NK-92 (cell line): ENCODE measurements around the gene FAM133A.

Experiments used
- DNase-seq: peaks from one replicate; lab custom pipeline; 2025; ENCODE audit not compliant: unreplicated experiment; lab: John Stamatoyannopoulos, UW

Gene FAM133A

GRCh38 chrX:93673869-93674271 is at the start of gene FAM133A:
Gene FAM133A, plus strand, starts transcription at chrX:93674206. Its CDS starts 35,214 bp downstream, at chrX:93709420.
- DNase-seq: no peak

- no peak for DNase-seq
Measured at GRCh38 chrX:93637591-93637990, 36.4 kb upstream of the FAM133A start.

- no peak for DNase-seq
Measured at GRCh38 chrX:93649381-93649780, 24.6 kb upstream of the FAM133A start.

DNA sequence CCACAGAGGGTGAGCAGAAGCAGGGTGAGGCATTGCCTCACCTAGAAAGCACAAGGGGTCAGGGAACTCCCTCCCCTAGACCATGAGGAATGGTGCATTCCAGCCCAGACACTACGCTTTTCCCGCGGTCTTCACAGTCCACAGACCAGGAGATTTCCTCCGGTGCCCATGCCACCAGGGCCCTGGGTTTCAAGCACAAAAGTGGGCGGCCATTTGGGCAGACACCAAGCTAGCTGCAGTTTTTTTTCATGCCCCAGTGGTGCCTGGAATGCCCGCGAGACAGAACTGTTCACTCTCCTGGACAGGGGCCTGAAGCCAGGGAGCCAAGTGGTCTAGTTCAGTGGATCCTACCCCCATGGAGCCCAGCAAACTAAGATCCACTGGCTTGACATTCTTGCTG is 13.4 kb upstream of the FAM133A start:
- no peak for DNase-seq

DNA sequence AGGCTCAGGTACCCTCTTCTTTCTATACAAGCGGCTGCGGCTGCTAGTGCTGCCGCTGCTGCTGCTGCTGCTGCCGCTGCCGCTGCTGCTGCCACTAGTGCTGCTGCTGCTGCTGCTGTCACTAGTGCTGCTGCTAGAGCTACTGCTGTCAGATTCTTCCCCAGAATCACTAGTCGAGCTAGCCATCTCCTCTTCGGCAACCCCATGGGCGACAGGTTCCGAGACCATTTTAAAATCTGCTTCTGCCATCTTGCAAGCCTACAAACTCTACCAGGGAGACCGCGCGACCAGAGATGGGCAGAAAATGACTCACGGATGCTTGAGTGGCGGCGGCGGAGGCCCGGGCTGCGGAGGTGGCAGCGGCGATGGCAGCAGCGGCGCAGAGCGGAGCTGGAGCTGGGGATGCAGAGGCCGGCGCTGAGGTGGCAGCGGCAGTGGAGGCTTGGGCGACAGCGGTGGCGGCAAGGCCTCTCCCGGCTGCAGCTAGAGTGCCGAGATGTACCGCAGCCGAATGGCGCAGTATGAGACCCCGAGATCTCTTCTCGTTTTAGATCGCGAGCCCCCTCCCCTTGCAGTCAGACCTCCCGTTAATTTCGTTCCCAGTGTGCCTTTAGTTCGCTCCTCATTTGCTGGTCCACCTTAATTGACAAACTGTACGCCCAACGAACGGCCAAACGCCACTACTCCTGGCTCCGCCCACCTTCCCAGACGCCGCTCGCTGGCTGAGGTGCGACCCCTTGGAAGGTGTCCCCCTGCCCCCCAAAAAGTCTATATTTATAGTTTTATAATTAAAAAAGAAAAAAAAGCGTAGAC is 744 bp upstream of the FAM133A start, which contains the start of gene NAP1L3:
Gene NAP1L3, minus strand, starts transcription at position 523 of the 813 bp plus-strand sequence. Its CDS starts 274 bp downstream, at position 249.
- DNase-seq: no peak

DNA sequence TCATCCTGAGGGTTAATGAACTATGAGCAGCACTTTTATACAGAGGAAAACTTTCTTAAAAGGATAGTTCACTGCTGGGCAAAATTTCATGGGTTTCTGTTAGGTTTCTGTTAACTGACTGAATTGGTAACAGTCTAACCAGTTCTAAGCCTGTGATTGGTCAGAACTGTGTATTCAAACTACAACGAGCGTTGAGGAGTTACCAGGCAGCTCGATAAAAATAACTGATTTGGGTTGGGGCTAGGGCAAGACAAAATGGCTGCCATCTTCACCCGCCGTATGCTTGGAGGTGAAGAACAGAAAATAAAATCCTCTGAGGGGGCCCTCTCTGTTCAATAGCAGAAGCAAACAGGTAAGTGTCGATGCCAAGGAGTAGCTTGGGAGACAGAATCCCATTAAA is 22.0 kb downstream of the FAM133A start:
- DNase-seq: no peak

- DNase-seq: no peak
Measured at GRCh38 chrX:93703701-93704100, 29.7 kb downstream of the FAM133A start.

- no peak for DNase-seq
Measured at GRCh38 chrX:93711076-93711475, 37.1 kb downstream of the FAM133A start.

GRCh38 chrX:93741811-93742210 is 67.8 kb downstream of the FAM133A start:
- no peak for DNase-seq

DNA sequence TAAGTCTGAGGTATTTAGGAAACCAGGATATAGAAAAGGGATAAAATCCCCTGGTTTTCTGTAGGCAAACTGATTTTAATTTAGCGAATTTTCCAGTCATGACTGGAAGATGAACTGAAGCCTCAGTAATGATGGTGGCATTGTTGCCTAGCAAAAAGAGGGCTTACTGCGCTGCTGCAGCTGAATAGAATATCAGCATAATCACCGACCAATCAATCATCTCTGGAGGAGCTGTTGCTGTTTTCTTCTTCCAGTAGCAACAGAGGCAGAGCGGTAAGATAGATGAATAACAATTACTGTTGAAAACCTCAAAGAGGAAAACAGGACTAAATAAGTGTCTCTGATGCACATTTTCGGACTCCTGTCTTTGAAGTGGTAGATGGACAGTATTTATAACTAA is 86.2 kb downstream of the FAM133A start:
- no peak for DNase-seq
